Activated CD4-positive, alpha-beta T cell treated with anti-CD3 and anti-CD28 coated beads, Interleukin-2, Interleukin-6, amounts not matched to agents 100 ng/mL and 50 ng/mL, durations not matched to agents 16 hours and 8 hours (primary cell): ENCODE data around the gene TESMIN.

ENCODE experiments used
- DNase-seq: peaks from one replicate; pipeline ENCODE4 v3.0.0-alpha.2; 2020

Gene TESMIN

DNA sequence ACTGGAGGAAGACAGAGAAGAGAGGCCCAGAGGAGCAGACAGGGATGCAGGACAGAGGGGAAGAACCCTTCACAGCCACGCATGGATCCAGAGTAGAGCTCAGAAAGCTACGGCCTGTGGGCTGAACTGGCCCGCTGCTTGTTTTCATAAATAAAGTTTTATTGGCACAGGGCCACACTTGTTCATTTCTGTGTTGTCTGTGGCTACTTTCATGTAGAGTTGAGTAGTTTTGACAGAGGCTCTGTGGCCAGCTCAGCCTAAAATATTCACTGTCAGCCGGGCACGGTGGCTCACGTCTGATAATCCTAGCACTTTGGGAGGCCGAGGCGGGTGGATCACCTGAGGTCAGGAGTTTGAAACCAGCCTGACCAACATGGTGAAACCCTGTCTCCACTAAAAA is 93.2 kb downstream of the TESMIN start:
- no peak for DNase-seq
